MM.1S (cell line): ENCODE data around the gene ZP1.

Experiments
- CTCF ChIP-seq: fragments of 300-600 bp; sonication (generic); IDR thresholded peaks from 2 replicates; pipeline ENCODE4 v1.5.1; 2016; ENCODE audit warnings: antibody characterized with exemption, low read length, mixed read lengths
- EZH2 ChIP-seq: fragments of 300-600 bp; sonication (generic); optimal IDR thresholded peaks from 2 replicates; pipeline ENCODE3; 2017; ENCODE audit warnings: low read depth, mild to moderate bottlenecking, antibody characterized with exemption, low read length, mixed read lengths
- EZH2phosphoT487 ChIP-seq: fragments of 300-600 bp; sonication (generic); IDR thresholded peaks from 2 replicates; pipeline ENCODE4 v1.6.1; 2018; ENCODE audit warnings: antibody characterized with exemption, low read length

- no peak for TF ChIP-seq CTCF
- no peak for TF ChIP-seq EZH2
- no peak for TF ChIP-seq EZH2phosphoT487
Observed at GRCh38 chr11:60876168-60876485, 8.8 kb downstream of the ZP1 start.
